Calu3 (cell line): ENCODE results near the gene ZNF766. TPM values are rescaled to one million over a fixed set of nuclear protein-coding genes. Genes with fewer than 3 reads are reported as not detected.

Experiments
- BruUV-seq: library from RNA; stranded (reverse); fragments of 400-500 nt; replicated peaks from 2 replicates; lab custom pipeline; 2021; lab: Mats Ljungman, UMichigan
- CTCF ChIA-PET: fragments of 300-600 bp; sonication (Branson Sonifier 250); formaldehyde crosslinking; loops from one replicate; lab custom pipeline; 2022; ENCODE audit warnings: antibody characterized with exemption; lab: Charles Lee
- DNase-seq: peaks from one replicate; pipeline ENCODE4 v3.0.0; 2022
- H3K27ac Mint-ChIP-seq: one replicate; pipeline ENCODE4 v1.8.0; 2022; ENCODE audit warnings: mixed read lengths; ENCODE audit not compliant: unreplicated experiment
- H3K27me3 Mint-ChIP-seq: one replicate; pipeline ENCODE4 v1.8.0; 2022; ENCODE audit warnings: mixed read lengths; ENCODE audit not compliant: unreplicated experiment
- H3K36me3 Mint-ChIP-seq: one replicate; pipeline ENCODE4 v1.8.0; 2022; ENCODE audit warnings: mild to moderate bottlenecking, moderate library complexity, mixed read lengths; ENCODE audit not compliant: insufficient read depth, unreplicated experiment
- H3K4me1 Mint-ChIP-seq: one replicate; pipeline ENCODE4 v1.8.0; 2022; ENCODE audit warnings: mild to moderate bottlenecking, low read depth, mixed read lengths; ENCODE audit not compliant: unreplicated experiment
- H3K4me3 Mint-ChIP-seq: one replicate; pipeline ENCODE4 v1.8.0; 2022; ENCODE audit warnings: mild to moderate bottlenecking, low read depth, moderate library complexity, mixed read lengths; ENCODE audit not compliant: unreplicated experiment
- H3K9me3 Mint-ChIP-seq: one replicate; pipeline ENCODE4 v1.8.0; 2022; ENCODE audit warnings: low read depth, mixed read lengths; ENCODE audit not compliant: unreplicated experiment
- intact Hi-C: fragments of 100-400 bp; cut with micrococcal nuclease; formaldehyde crosslinking; loops from one replicate; pipeline ENCODE4 v1.10.0; 2022; ENCODE audit not compliant: unreplicated experiment
- total RNA-seq: library from RNA; stranded (reverse); gene quantifications from 2 replicates; pipeline ENCODE4 v1.2.3, GENCODE V29; 2022
- TF ChIP-seq, protein P1 (sequence below): fragments of 200-600 bp; IDR thresholded peaks from one replicate; pipeline ENCODE4 v1.8.0; 2022; ENCODE audit warnings: antibody characterized with exemption; ENCODE audit not compliant: unreplicated experiment

ZNF766 gene
- total RNA-seq, 1 experiment from 2014 or later: 26.6 TPM

GRCh38 chr19:52224211-52224610 is 45.2 kb upstream of the ZNF766 start:
- no peak overlapping the region for H3K27ac Mint-ChIP-seq

DNA sequence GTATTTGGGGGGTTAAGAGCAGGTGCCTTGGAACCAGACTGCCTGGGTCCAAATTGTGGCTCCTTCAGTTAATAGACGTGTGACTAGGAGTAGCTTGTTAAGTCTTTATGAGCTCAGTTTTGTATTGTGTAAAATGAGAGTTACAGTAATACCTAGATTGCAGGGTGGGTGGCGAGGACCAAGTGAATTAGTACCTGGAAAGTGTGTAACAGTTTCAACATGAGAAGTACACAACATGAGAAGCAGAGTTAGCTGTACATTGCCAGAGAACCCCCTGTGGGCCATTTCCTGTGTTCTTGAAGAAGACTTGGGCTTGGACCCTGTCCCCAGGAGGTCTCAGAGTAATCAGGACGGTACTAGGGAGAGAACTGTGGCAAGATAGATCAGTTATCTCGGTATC is 42.7 kb upstream of the ZNF766 start:
- no peaks in the 10 kb centered on the region for H3K27me3 Mint-ChIP-seq
- no peak overlapping the region for H3K27ac Mint-ChIP-seq
- H3K9me3 Mint-ChIP-seq: peaks cover 7% of the 10 kb centered on the region
- DNase-seq: no peak
- TF ChIP-seq, protein P1, sequence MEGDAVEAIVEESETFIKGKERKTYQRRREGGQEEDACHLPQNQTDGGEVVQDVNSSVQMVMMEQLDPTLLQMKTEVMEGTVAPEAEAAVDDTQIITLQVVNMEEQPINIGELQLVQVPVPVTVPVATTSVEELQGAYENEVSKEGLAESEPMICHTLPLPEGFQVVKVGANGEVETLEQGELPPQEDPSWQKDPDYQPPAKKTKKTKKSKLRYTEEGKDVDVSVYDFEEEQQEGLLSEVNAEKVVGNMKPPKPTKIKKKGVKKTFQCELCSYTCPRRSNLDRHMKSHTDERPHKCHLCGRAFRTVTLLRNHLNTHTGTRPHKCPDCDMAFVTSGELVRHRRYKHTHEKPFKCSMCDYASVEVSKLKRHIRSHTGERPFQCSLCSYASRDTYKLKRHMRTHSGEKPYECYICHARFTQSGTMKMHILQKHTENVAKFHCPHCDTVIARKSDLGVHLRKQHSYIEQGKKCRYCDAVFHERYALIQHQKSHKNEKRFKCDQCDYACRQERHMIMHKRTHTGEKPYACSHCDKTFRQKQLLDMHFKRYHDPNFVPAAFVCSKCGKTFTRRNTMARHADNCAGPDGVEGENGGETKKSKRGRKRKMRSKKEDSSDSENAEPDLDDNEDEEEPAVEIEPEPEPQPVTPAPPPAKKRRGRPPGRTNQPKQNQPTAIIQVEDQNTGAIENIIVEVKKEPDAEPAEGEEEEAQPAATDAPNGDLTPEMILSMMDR: no peak
- H3K4me1 Mint-ChIP-seq: no peaks in the 10 kb centered on the region
- H3K4me3 Mint-ChIP-seq: no peak overlapping the region
- intact Hi-C loops: no loop called here
- peaks cover 62% of the 10 kb centered on the region for H3K36me3 Mint-ChIP-seq
- CTCF ChIA-PET: interaction anchor here (0.6 kb wide), 1 partner anchor 88 kb away, joined by 3 read pairs; no protein-coding TSS in a partner anchor
- no TSS peak for BruUV-seq

More at GRCh38 chr19:52224211-52224610, 45.2 kb upstream of the ZNF766 start:
- no peaks in the 10 kb centered on the region for H3K4me1 Mint-ChIP-seq
- DNase-seq: no peak
- H3K27me3 Mint-ChIP-seq: no peaks in the 10 kb centered on the region
- intact Hi-C loops: no loop called here
- H3K4me3 Mint-ChIP-seq: no peak overlapping the region
- CTCF ChIA-PET: no interaction called here
- peaks cover 14% of the 10 kb centered on the region for H3K9me3 Mint-ChIP-seq
- H3K36me3 Mint-ChIP-seq: peaks cover 86% of the 10 kb centered on the region
- TF ChIP-seq, protein P1: no peak
- BruUV-seq: no TSS peak

DNA sequence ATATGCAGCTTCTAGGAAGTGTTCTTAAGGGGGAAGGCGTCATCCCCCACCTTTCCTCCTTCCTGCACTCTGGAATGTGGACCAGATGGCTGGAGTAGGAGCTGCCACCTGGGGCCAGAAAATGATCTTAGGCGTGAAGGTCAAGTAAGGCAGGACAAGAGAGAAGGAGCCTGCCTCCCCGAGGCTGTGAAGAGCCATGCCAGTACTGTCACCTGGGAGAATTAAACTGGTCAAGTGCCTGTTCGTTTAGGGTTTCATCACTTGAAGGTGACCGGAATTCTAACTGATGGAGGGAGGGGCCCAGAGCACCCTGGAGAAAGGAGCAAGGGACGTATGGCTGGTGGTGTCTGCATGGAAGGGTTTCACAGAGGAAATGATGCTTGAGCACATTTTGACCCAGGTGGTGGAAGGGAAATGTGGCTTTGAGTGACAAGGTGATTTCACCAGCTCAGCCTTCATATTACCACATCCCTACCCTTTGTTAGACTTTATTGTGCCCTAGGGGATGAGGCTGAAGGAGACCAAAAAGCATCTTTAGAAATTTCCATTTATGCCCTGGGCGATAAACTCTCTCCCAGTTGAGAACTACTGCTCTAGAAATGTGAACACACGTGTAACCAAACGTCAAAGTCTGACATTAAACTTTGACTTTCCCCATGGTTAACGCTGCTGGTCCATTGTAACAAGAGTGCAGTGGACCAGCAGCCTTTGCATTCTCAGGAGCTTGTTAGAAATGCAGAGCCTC is 42.0 kb upstream of the ZNF766 start:
- H3K27me3 Mint-ChIP-seq: no peaks in the 10 kb centered on the region

GRCh38 chr19:52227980-52228379 is 41.4 kb upstream of the ZNF766 start:
- intact Hi-C loops: no loop called here
- Mint-ChIP-seq H3K27ac (no peak overlapping the region), H3K36me3 (peaks cover 52% of the 10 kb centered on the region), H3K9me3 (peaks cover 6% of the 10 kb centered on the region), H3K27me3 (no peaks in the 10 kb centered on the region), H3K4me3 (no peak overlapping the region), H3K4me1 (no peaks in the 10 kb centered on the region)
- DNase-seq: no peak
- TF ChIP-seq, protein P1: no peak
- BruUV-seq: no TSS peak
- CTCF ChIA-PET: no interaction called here

More for the DNA sequence above, 42.0 kb upstream of the ZNF766 start:
- no peak for DNase-seq
- H3K36me3 Mint-ChIP-seq: peaks cover 58% of the 10 kb centered on the region
- TF ChIP-seq, protein P1: no peak
- H3K4me1 Mint-ChIP-seq: no peaks in the 10 kb centered on the region
- CTCF ChIA-PET: interaction anchor here (0.6 kb wide), 1 partner anchor 89 kb away, joined by 3 read pairs; no protein-coding TSS in a partner anchor
- BruUV-seq: no TSS peak
- H3K4me3 Mint-ChIP-seq: no peak overlapping the region
- no peak overlapping the region for H3K27ac Mint-ChIP-seq
- intact Hi-C loops: no loop called here
- peaks cover 7% of the 10 kb centered on the region for H3K9me3 Mint-ChIP-seq
